ENCODE results near the gene OR13C5.
"Not testable (repeated sequence)": the region's sequence is repeated elsewhere in the genome, so short reads cannot be mapped to it uniquely, and the experiment has no call there.

The OR13C5 gene, protein sequence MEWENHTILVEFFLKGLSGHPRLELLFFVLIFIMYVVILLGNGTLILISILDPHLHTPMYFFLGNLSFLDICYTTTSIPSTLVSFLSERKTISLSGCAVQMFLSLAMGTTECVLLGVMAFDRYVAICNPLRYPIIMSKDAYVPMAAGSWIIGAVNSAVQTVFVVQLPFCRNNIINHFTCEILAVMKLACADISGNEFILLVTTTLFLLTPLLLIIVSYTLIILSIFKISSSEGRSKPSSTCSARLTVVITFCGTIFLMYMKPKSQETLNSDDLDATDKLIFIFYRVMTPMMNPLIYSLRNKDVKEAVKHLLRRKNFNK

GRCh38 chr9:104599313-104599712, at the start of gene OR13C5:
Gene OR13C5 (minus strand): TSS chr9:104599413. CDS start chr9:104599413, 0 bp downstream.
- not testable (repeated sequence) for DNase-seq (ENCODE audit: low read depth in 2 of 2)

DNA sequence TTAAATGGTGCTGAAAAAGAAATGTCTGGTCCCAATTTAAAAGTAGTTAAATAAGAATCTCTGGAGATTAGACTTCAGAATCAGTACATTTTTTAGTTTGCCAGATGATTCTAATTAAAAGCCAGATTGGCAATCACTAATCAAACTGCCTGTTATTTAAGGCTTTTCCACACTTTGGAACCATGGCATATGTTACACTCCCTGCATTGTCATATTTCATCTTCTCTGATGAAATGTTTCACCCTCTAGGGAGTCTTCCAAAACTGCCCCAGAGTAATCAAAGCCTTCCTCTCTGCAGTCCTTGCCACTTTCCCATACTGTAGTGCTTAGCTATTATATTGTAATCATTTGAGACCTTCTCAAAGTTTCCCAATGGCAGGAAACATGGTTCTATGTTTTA, 36.2 kb upstream of the OR13C5 start:
- DNase-seq (ENCODE audit: low read depth in 2 of 2), result no peak

- DNase-seq (ENCODE audit: low read depth in 2 of 2), result no peak
Observed at GRCh38 chr9:104633976-104634520, 34.8 kb upstream of the OR13C5 start.

DNA sequence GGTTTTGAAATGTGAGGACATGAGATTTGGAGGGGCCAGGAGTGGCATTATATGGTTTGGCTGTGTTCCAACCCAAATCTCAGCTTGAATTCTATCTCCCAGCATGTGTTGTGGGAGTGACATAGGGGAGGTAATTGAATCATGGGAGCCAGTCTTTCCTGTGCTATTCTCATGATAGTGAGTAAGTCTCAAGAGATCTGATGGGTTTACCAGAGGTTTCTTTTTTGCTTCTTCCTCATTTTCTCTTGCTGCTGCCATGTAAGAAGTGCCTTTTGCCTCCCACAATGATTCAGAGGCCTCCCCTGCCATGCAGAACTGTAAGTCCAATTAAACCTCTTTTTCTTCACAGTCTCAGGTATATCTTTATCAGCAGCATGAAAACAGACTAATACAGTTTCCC, 26.8 kb upstream of the OR13C5 start:
- not testable (repeated sequence) for DNase-seq (ENCODE audit: low read depth in 2 of 2)

DNA sequence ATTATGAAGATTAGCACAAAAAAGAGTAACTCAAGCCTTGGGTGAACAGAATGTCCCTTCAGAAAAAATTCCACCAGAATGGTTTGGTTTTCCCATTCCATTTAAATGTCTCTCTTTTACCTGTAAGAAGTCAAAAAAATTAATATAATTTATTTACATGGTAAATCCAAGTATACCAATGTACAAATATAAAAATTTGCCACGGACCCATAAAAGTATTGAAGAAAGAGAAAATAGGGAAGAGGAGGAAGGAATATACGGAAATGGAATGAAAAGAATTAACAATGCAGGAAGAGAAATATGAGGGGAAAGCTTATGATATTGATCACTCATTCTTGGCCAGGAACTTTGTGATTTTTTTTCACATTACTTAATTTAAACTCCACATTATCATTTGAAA, 18.9 kb upstream of the OR13C5 start, which contains the start of gene OR13C9:
Gene OR13C9 (minus strand): TSS at position 101 of the 400 bp plus-strand sequence. CDS start 0 bp downstream, at position 101.
- DNase-seq (ENCODE audit: low read depth in 2 of 2), result no peak

DNA sequence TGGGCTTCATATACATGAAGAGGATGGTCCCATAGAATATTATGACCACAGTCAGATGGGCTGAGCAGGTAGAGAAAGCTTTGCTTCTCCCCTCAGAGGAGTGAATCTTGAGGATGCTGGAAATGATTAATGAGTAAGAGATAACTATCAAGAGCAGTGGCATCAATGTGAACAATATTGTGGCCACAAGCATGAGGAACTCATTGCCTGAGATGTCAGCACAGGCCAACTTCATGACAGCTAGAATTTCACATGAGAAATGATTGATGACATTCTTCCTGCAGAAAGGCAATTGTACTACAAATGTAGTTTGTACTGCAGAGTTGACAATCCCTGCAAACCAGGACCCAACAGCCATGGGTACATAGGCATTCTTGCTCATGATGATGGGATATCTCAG, 18.2 kb upstream of the OR13C5 start:
- DNase-seq (ENCODE audit: low read depth in 2 of 2), result no peak

- DNase-seq (ENCODE audit: low read depth in 2 of 2), result no peak
Observed at GRCh38 chr9:104611213-104611612, 12.0 kb upstream of the OR13C5 start.

DNA sequence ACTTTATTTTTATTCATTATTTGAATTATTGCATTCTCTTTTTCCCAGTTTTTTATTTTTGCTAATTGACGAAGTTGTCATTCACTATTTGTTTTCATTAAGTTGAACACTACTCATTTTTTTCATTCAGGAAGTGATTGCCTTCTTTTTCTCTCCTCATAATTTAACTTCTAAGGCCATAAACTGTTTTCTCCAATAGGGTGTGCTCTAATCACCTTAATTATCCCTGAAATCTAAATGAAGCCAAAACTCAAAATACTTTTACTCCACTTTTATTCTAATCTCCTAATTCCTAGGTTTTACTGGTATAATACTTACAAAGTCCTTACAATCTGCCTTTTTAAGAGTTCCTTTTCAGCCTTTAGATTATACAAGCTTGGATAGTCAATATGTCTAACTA, 9.1 kb upstream of the OR13C5 start:
- DNase-seq (ENCODE audit: low read depth in 2 of 2), result no peak

DNA sequence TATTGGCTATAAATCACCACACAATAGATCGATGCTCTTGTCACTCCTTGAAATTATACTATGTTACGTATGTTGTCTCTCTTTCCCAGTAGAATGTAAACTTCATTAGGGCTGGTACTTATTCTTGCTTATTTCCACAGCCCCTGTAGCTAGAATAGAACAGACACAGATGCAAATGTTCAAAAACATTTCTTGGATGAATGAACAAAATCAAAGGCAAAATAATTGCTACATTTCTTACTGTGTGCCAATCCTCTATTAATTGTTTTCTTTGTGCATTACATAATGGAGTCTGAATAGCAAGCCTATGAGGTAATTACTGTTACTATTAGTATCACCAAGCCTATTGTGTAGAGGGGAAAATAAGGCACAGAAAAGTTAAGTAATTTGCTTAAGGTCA, 6.9 kb upstream of the OR13C5 start:
- DNase-seq (ENCODE audit: low read depth in 2 of 2), result no peak

DNA sequence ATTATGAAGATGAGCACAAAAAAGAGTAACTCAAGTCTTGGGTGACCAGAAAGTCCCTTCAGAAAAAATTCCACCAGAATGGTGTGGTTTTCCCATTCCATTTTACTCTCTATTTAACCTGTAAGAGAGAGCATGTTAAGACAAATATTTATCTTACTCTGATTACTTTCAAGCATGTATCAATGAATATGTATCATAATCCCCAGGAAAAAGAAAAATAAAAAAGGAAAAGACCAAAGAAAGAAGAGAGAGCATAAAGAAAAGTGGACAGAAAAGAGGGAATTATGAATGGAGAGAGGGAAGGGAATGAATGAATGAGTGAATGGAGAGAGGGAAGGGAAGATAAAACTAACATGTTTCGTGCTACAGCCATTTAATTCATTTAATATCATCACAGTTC, 6.3 kb upstream of the OR13C5 start, which contains the start of gene OR13C2:
Gene OR13C2 (minus strand): TSS at position 101 of the 400 bp plus-strand sequence. CDS start 0 bp downstream, at position 101.
- not testable (repeated sequence) for DNase-seq (ENCODE audit: low read depth in 2 of 2)

DNA sequence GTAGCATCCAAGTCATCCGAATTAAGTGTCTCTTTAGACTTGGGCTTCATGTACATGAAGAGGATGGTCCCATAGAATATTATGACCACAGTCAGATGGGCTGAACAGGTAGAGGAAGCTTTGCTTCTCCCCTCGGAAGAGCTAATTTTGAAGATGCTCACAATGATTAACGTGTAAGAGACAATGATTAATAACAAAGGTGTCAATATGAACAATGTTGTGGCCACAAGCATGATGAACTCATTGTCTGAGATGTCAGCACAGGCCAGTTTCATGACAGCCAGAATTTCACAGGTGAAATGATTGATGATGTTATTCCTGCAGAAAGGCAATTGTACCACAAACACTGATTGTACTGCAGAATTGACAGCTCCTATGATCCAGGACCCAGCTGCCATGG, 5.6 kb upstream of the OR13C5 start:
- no peak for DNase-seq (ENCODE audit: low read depth in 2 of 2)

DNA sequence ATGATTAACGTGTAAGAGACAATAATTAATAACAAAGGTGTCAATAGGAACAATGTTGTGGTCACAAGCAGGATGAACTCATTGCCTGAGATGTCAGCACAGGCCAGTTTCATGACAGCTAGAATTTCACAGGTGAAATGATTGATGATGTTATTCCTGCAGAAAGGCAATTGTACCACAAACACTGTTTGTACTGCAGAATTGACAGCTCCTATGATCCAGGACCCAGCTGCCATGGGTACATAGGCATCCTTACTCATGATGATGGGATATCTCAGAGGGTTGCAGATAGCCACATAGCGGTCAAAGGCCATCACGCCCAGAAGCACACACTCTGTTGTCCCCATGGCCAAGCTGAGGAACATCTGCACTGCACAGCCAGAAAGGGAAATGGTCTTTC, 464 bp downstream of the OR13C5 start:
- not testable (repeated sequence) for DNase-seq (ENCODE audit: low read depth in 2 of 2)

DNA sequence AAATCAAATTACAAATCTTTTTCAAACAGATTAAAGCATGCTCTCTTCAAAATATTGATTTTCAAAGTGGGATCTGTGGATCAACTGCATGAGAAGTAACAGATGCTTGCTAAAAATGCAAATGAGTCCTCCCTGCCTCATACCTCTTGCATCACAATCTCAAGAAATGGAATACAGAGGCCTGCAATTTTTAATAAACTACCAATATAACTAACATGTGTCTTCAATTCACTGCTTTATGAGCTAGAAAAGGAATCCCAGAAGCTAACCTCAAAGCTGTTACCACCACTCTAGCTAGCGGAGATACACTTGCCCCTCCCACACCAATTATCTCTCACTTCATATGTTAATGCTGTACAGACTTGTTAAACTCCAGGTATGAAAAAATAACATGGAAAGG, 9.6 kb downstream of the OR13C5 start:
- DNase-seq (ENCODE audit: low read depth in 2 of 2), result no peak

DNA sequence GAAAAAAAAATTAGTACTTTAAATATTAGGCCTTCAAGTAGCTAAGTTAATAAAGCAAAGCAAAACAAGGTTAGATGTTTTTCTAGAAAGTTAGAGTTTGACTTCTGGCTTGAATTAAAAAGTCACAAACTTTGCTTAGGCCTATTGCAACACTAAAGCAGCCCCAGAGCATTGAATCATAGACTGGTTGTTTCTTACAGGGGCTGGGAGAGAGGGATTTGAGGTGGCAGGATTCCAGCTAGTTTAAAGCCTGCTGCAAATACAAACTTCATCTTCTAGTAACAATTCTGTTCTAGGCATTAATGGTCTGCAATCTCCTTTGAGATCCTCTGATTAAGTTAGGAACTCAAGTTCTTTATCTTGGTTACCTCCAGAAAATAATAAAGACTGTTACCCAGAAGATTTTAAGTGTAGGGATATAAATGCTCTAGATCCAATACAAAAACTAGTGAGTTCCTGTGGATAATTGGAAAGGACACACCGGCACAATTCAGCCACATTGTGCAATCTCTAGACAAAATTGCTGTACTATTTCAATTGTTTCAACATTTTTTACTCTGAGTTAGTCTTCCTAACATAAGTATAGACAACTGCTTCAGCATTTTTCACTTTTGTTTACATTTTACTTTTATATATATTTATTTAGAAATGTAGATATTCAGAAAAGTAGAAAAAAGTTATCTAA, 12.6 kb downstream of the OR13C5 start:
- DNase-seq (ENCODE audit: low read depth in 2 of 2), result no peak

GRCh38 chr9:104580562-104580961, 18.7 kb downstream of the OR13C5 start:
- DNase-seq (ENCODE audit: low read depth in 2 of 2), result no peak

DNA sequence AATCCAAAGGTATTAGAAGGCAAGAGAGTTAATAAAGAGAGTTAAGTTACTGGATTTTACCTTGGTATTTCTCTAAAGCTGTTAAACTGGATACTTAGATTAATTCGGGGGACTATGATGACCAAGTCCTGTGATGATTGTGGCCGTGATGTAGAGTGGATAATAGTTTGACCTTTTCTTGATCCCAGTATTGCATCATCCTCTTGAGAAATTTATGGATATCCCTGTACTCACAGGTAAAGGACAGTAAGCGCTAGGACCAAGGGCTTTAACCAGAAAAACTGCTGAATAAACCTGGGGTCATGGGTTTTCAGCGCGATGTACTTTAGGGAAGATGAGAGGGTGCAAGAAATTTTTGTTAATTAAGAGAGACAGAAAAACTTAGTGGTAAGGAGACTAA, 21.9 kb downstream of the OR13C5 start:
- DNase-seq (ENCODE audit: low read depth in 2 of 2), result no peak

GRCh38 chr9:104575456-104575855, 23.8 kb downstream of the OR13C5 start:
- no peak for DNase-seq (ENCODE audit: low read depth in 2 of 2)

- no peak for DNase-seq (ENCODE audit: low read depth in 2 of 2)
Observed at GRCh38 chr9:104572612-104573011, 26.6 kb downstream of the OR13C5 start.

- DNase-seq (ENCODE audit: low read depth in 2 of 2), result no peak
Observed at GRCh38 chr9:104568868-104569267, 30.3 kb downstream of the OR13C5 start, which contains the start of gene OR13C8. Gene OR13C8 (plus strand): TSS chr9:104569168. CDS start chr9:104569168, 0 bp downstream.

GRCh38 chr9:104564358-104564757, 34.9 kb downstream of the OR13C5 start:
- no peak for DNase-seq (ENCODE audit: low read depth in 2 of 2)

- no peak for DNase-seq (ENCODE audit: low read depth in 2 of 2)
Observed at GRCh38 chr9:104556830-104557634, 42.2 kb downstream of the OR13C5 start.

- no peak for DNase-seq (ENCODE audit: low read depth in 2 of 2)
Observed at GRCh38 chr9:104555521-104555920, 43.7 kb downstream of the OR13C5 start.

Measured in stimulated activated CD4-positive, alpha-beta T cell treated with anti-CD3 and anti-CD28 coated beads, Interleukin-12 subunit alpha, Interleukin-12 subunit beta, amount 100 ng/mL, for 24 hours (primary cell).